Measurements from ENCODE around the gene TNNC1. TPM values are rescaled to one million over a fixed set of nuclear protein-coding genes. Genes with fewer than 3 reads are reported as not detected.

The TNNC1 gene
- total RNA-seq, 1 donor from 2014 or later = 0.25 TPM

GRCh38 chr3:52432691-52433141, 21.1 kb downstream of the TNNC1 start:
- DNase-seq (ENCODE audit: low spot score) (no peak), ATAC-seq (no peak)

GRCh38 chr3:52432225-52432624, 21.6 kb downstream of the TNNC1 start:
- ATAC-seq = no peak

GRCh38 chr3:52431459-52432223, 22.2 kb downstream of the TNNC1 start:
- DNase-seq (ENCODE audit: low spot score) (no peak), ATAC-seq (no peak)

More at GRCh38 chr3:52432225-52432624, 21.6 kb downstream of the TNNC1 start:
- DNase-seq (ENCODE audit: low spot score) = no peak

GRCh38 chr3:52430416-52430810, 23.4 kb downstream of the TNNC1 start:
- ATAC-seq (no peak), DNase-seq (ENCODE audit: low spot score) (no peak)

- DNase-seq (ENCODE audit: low spot score) (no peak), ATAC-seq (no peak)
These were observed 23.9 kb downstream of the TNNC1 start for GRCh38 chr3:52429779-52430415.

GRCh38 chr3:52429031-52429430, 24.8 kb downstream of the TNNC1 start:
- ATAC-seq (no peak), DNase-seq (ENCODE audit: low spot score) (no peak)

GRCh38 chr3:52428151-52429005, 25.5 kb downstream of the TNNC1 start:
- DNase-seq (ENCODE audit: low spot score) = no peak
- peak; percentile 96 for ATAC-seq

GRCh38 chr3:52423173-52423572, 30.7 kb downstream of the TNNC1 start:
- DNase-seq (ENCODE audit: low spot score) (no peak), ATAC-seq (no peak)

- no peak for ATAC-seq
- DNase-seq (ENCODE audit: low spot score) = no peak
These were observed 31.2 kb downstream of the TNNC1 start for GRCh38 chr3:52422669-52423068.

- DNase-seq (ENCODE audit: low spot score) (no peak), ATAC-seq (no peak)
These were observed 33.5 kb downstream of the TNNC1 start for GRCh38 chr3:52420388-52420787.

- ATAC-seq = no peak
- DNase-seq (ENCODE audit: low spot score) = no peak
These were observed 38.0 kb downstream of the TNNC1 start for GRCh38 chr3:52415800-52416199.

GRCh38 chr3:52408466-52408865, 45.4 kb downstream of the TNNC1 start:
- no peak for DNase-seq (ENCODE audit: low spot score)
- ATAC-seq = no peak

- DNase-seq (ENCODE audit: low spot score) = no peak
- no peak for ATAC-seq
These were observed 46.1 kb downstream of the TNNC1 start for GRCh38 chr3:52407779-52408178.

GRCh38 chr3:52406791-52407510, 46.9 kb downstream of the TNNC1 start:
- DNase-seq (ENCODE audit: low spot score) = no peak
- no peak for ATAC-seq

- no peak for ATAC-seq
- DNase-seq (ENCODE audit: low spot score) = no peak
These were observed 47.6 kb downstream of the TNNC1 start for GRCh38 chr3:52406231-52406661.

GRCh38 chr3:52405601-52406110, 48.2 kb downstream of the TNNC1 start:
- ATAC-seq = no peak
- DNase-seq (ENCODE audit: low spot score) = no peak

GRCh38 chr3:52405066-52405465, 48.8 kb downstream of the TNNC1 start:
- ATAC-seq (no peak), DNase-seq (ENCODE audit: low spot score) (no peak)

- no peak for DNase-seq (ENCODE audit: low spot score)
These were observed 49.5 kb downstream of the TNNC1 start for GRCh38 chr3:52404391-52404790.

GRCh38 chr3:52403955-52404354, 49.9 kb downstream of the TNNC1 start:
- no peak for DNase-seq (ENCODE audit: low spot score)
- ATAC-seq = no peak

More at GRCh38 chr3:52404391-52404790, 49.5 kb downstream of the TNNC1 start:
- no peak for ATAC-seq

GRCh38 chr3:52403271-52403841, 50.5 kb downstream of the TNNC1 start:
- DNase-seq (ENCODE audit: low spot score) (no peak), ATAC-seq (no peak)

All from left lobe of liver (tissue), 2 donors.